ENCODE data around the gene ASB18. TPM values are rescaled to one million over a fixed set of nuclear protein-coding genes. Genes with fewer than 3 reads are reported as not detected.

Gene ASB18
- total and polyA plus RNA-seq, 2 donors from 2014 or later = not detected

DNA sequence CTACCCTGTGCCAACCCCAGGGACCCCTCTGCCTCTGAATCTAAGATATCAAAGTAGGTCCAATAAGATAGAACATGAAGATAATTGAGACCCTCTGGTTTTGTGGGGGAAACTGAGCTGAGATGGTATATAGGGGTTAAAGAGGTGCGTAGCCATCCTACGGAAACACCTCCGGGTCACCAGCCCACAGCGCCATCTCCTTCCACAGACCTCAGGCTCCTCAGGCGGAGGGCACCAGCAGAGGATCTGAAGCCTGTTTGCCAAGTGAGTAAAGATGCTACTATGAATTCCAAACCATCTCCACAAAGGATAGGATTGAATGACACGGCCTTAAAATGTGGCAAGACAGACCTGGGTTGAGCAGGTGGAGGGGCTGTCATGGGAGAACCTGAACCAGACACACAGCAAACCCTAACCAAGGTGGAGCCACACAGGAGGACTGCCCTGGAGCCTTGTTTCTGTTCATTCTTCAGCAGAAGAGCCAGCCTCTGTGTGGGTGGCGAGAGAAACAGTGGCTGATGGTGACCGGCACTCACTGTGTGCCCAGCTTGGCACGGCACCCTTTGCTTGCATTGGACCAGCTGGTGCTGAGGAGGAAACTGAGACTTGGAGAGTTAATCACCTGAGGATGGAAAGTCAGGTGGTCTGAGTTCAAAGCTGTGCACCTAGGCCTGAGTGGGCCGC, 106.2 kb downstream of the ASB18 start:
- no peak for TF ChIP-seq CTCF (IDR thresholded peaks at IDR 0.05; ENCODE audit: borderline replicate concordance, extremely low read depth, insufficient read depth)
- DNase-seq (no peak), FAIRE-seq (no peak)
- Histone ChIP-seq H3K27ac (ENCODE audit: low read depth in 2 of 2, low read length in 2 of 2) (no peak overlapping the region), H3K4me1 (ENCODE audit: control insufficient read depth in 2 of 3, insufficient read depth in 2 of 3, low read depth in 1 of 3, low read length in 3 of 3) (no peaks in the 10 kb centered on the region), H3K4me3 (ENCODE audit: low read length in 3 of 3) (no peak overlapping the region), H3K9me3 (ENCODE audit: control insufficient read depth in 2 of 3, insufficient read depth in 1 of 3, low read length in 3 of 3) (peaks cover 0 to 3% (median 0%) of the 10 kb centered on the region in 3 donors), H3K36me3 (ENCODE audit: control insufficient read depth in 2 of 3, insufficient read depth in 3 of 3, low read length in 3 of 3) (no peaks in the 10 kb centered on the region), H3K27me3 (ENCODE audit: control insufficient read depth, insufficient read depth, low read length) (peaks cover 11% of the 10 kb centered on the region), H3K9ac (ENCODE audit: low read length in 3 of 3) (no peak overlapping the region)
- intact Hi-C loops (cut with DNase I) = no loop called here

GRCh38 chr2:236157366-236157765, 106.8 kb downstream of the ASB18 start:
- intact Hi-C loops (cut with DNase I) = no loop called here
- no peaks in the 10 kb centered on the region for H3K36me3 ChIP-seq (ENCODE audit: control insufficient read depth in 2 of 3, insufficient read depth in 3 of 3, low read length in 3 of 3)
- TF ChIP-seq CTCF (IDR thresholded peaks at IDR 0.05; ENCODE audit: borderline replicate concordance, extremely low read depth, insufficient read depth) = no peak
- no peak overlapping the region for H3K9ac ChIP-seq (ENCODE audit: low read length in 3 of 3)
- H3K4me3 ChIP-seq (ENCODE audit: low read length in 3 of 3) = no peak overlapping the region
- H3K27me3 ChIP-seq (ENCODE audit: control insufficient read depth, insufficient read depth, low read length) = peaks cover 11% of the 10 kb centered on the region
- H3K4me1 ChIP-seq (ENCODE audit: control insufficient read depth in 2 of 3, insufficient read depth in 2 of 3, low read depth in 1 of 3, low read length in 3 of 3) = no peaks in the 10 kb centered on the region
- DNase-seq = no peak
- no peak overlapping the region for H3K27ac ChIP-seq (ENCODE audit: low read depth in 2 of 2, low read length in 2 of 2)
- H3K9me3 ChIP-seq (ENCODE audit: control insufficient read depth in 2 of 3, insufficient read depth in 1 of 3, low read length in 3 of 3) = peaks cover 0 to 3% (median 0%) of the 10 kb centered on the region in 3 donors
- no peak for FAIRE-seq

DNA sequence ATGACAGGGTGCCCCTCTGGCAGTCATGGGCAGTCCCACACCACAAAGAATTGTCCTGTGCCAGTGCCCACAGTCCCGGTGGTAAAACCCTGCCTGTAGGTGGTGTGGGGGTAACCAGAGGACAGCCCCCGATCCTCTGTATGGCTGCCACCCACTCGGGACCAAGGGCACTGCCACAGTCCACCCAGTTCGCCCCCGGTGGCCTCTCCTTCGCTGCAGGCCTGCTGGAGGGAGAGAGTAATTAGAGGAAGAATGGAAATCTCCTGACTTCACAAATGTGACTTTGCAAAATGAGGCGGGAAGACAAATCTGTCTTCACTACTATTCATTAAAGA, 107.4 kb downstream of the ASB18 start:
- intact Hi-C loops (cut with DNase I) = no loop called here
- Histone ChIP-seq H3K9me3 (ENCODE audit: control insufficient read depth in 2 of 3, insufficient read depth in 1 of 3, low read length in 3 of 3) (peaks cover 0 to 3% (median 0%) of the 10 kb centered on the region in 3 donors), H3K9ac (ENCODE audit: low read length in 3 of 3) (no peak overlapping the region), H3K36me3 (ENCODE audit: control insufficient read depth in 2 of 3, insufficient read depth in 3 of 3, low read length in 3 of 3) (no peaks in the 10 kb centered on the region), H3K27me3 (ENCODE audit: control insufficient read depth, insufficient read depth, low read length) (peaks cover 11% of the 10 kb centered on the region), H3K27ac (ENCODE audit: low read depth in 2 of 2, low read length in 2 of 2) (no peak overlapping the region), H3K4me3 (ENCODE audit: low read length in 3 of 3) (no peak overlapping the region), H3K4me1 (ENCODE audit: control insufficient read depth in 2 of 3, insufficient read depth in 2 of 3, low read depth in 1 of 3, low read length in 3 of 3) (no peaks in the 10 kb centered on the region)
- TF ChIP-seq CTCF (IDR thresholded peaks at IDR 0.05; ENCODE audit: borderline replicate concordance, extremely low read depth, insufficient read depth) = no peak
- DNase-seq = no peak
- FAIRE-seq = no peak

Measured in kidney (tissue), 14 donors.